Testis (tissue), 5 donors: ENCODE data around the gene PRKAR2B. TPM values are rescaled to one million over a fixed set of nuclear protein-coding genes. Genes with fewer than 3 reads are reported as not detected.
A peak's percentile ranks its signal among the peaks of the same experiment; 100 is the strongest.

Source experiments
- DNase-seq: peaks from one replicate; pipeline ENCODE4 v3.0.0-alpha.2; 2019
- H3K27ac ChIP-seq, 2 donors: fragments of 200-600 bp; sonication (generic); one replicate each; pipeline ENCODE4 v1.5.1; 2019
- H3K27me3 ChIP-seq: fragments of 200-600 bp; sonication (generic); one replicate; pipeline ENCODE4 v1.5.1; 2019
- H3K36me3 ChIP-seq: fragments of 200-600 bp; sonication (generic); one replicate; pipeline ENCODE4 v1.5.1; 2017; ENCODE audit warnings: low read depth; ENCODE audit errors: missing control alignments
- H3K4me1 ChIP-seq: fragments of 200-600 bp; sonication (generic); one replicate; pipeline ENCODE4 v1.5.1; 2019
- H3K4me3 ChIP-seq, 2 donors: fragments of 200-600 bp; sonication (generic); one replicate each; pipeline ENCODE4 v1.5.1; 2017 to 2019
- H3K9me3 ChIP-seq: fragments of 200-600 bp; sonication (generic); one replicate; pipeline ENCODE4 v1.5.1; 2017
- POLR2A ChIP-seq: fragments of 450-650 bp; IDR thresholded peaks from one replicate; pipeline ENCODE4 v1.6.1; 2017; ENCODE audit warnings: antibody characterized with exemption, mild to moderate bottlenecking, moderate library complexity
- WGBS, 2 donors: methylation state at CpG; one replicate each; pipeline ENCODE4 v1.1.5; 2018; 5-methylcytosine and 5-hydroxymethylcytosine counted together
- intact Hi-C: fragments of 100-400 bp; cut with DNase I; formaldehyde crosslinking; loops from one replicate; pipeline ENCODE4 v1.15.1; 2023; ENCODE audit warnings: low total_unique reads
- long read RNA-seq, 2 donors: transcript quantifications; one replicate each; lab custom pipeline, GENCODE V29; 2026
- polyA plus RNA-seq: library from polyadenylated mRNA; stranded (reverse); fragments of 350-450 nt; fragmentation: Illumina TruSeq; extraction: RNeasy Lipid Tissue Mini Kit (QIAGEN cat#74804); gene quantifications from one replicate; pipeline ENCODE4 v1.2.3, GENCODE V29; 2014; ENCODE audit warnings: low read depth, low replicate concordance; ENCODE audit not compliant: insufficient read depth
- total RNA-seq, 2 donors: library from RNA; depleted of rRNA; stranded (reverse); fragments of >200 nt; gene quantifications; one replicate each; pipeline ENCODE4 v1.2.3, GENCODE V29; 2016
- TF ChIP-seq, protein P1 (sequence below), 3 experiments: fragments of 450-650 bp in 2 of 3; fragments of 200-600 bp in 1 of 3; sonication (generic) in 1 of 3; IDR thresholded peaks; one replicate each; pipeline ENCODE4 v1.5.1; 2016 to 2019; ENCODE audit warnings: antibody characterized with exemption in 3 of 3, mild to moderate bottlenecking in 2 of 3, moderate library complexity in 1 of 3

The PRKAR2B gene
- total RNA-seq (10 to 100 TPM; 66.3 to 81.8 TPM), polyA plus RNA-seq (51.7 TPM)
- long read RNA-seq, donor 1, transcript PRKAR2B-201 (11 exons, 3,745 nt): major isoform, 43 of 99 reads
- long read RNA-seq, donor 1, partial matches to known transcripts: 47 of 99 reads
- long read RNA-seq, donor 1, other reads (novel, unspliced or antisense): 9 of 99 reads
- long read RNA-seq, donor 2, transcript PRKAR2B-201 (11 exons, 3,745 nt): major isoform, 49 of 71 reads
- long read RNA-seq, donor 2, partial matches to known transcripts: 22 of 71 reads
- long read RNA-seq, donor 2, other reads (novel, unspliced or antisense): 0 of 71 reads

DNA sequence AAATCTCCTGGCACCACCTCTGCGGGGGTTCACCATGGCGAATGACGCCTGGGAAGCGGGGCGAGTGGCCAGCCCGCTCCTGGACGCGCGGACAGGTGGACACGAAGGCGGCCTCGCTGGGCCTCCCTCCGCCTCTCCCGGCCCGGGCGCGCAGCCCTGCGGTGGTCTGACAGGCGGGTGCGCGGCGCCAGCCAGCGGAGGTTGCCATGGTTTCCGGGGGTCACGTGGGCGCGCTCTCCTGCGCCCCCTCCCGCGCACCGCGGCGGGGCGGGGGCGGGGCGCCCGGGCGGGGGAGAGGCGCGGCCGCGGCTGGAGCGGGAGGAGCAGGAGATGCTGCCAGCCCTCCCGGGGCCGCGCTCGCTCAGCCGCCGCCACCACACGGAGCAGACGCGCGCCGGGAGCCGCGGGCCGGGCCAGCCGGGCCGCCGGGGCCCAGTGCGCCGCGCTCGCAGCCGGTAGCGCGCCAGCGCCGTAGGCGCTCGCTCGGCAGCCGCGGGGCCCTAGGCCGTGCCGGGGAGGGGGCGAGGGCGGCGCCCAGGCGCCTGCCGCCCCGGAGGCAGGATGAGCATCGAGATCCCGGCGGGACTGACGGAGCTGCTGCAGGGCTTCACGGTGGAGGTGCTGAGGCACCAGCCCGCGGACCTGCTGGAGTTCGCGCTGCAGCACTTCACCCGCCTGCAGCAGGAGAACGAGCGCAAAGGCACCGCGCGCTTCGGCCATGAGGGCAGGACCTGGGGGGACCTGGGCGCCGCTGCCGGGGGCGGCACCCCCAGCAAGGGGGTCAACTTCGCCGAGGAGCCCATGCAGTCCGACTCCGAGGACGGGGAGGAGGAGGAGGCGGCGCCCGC lies at the start of gene PRKAR2B:
PRKAR2B (plus strand) TSS at position 359 of the 848 bp plus-strand sequence; CDS start at position 562, 203 bp downstream.
- WGBS, 2 donors: 0 to 1% methylated on average over 7 to 21 of the region's 110 CpGs
- no peaks in the 10 kb centered on the region for H3K9me3 ChIP-seq
- intact Hi-C loops: no loop called here
- DNase-seq: peak; percentile 91
- no peaks in the 10 kb centered on the region for H3K36me3 ChIP-seq
- H3K27me3 ChIP-seq: no peaks in the 10 kb centered on the region
- peak within 1 kb of the TSS; percentile 86 to 92 for H3K27ac ChIP-seq
- H3K4me1 ChIP-seq: peaks cover 22% of the 10 kb centered on the region
- H3K4me3 ChIP-seq: peak within 1 kb of the TSS; percentile 83 to 91
- TF ChIP-seq POLR2A: no peak
- TF ChIP-seq, protein P1, sequence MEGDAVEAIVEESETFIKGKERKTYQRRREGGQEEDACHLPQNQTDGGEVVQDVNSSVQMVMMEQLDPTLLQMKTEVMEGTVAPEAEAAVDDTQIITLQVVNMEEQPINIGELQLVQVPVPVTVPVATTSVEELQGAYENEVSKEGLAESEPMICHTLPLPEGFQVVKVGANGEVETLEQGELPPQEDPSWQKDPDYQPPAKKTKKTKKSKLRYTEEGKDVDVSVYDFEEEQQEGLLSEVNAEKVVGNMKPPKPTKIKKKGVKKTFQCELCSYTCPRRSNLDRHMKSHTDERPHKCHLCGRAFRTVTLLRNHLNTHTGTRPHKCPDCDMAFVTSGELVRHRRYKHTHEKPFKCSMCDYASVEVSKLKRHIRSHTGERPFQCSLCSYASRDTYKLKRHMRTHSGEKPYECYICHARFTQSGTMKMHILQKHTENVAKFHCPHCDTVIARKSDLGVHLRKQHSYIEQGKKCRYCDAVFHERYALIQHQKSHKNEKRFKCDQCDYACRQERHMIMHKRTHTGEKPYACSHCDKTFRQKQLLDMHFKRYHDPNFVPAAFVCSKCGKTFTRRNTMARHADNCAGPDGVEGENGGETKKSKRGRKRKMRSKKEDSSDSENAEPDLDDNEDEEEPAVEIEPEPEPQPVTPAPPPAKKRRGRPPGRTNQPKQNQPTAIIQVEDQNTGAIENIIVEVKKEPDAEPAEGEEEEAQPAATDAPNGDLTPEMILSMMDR (IDR thresholded peaks at IDR 0.05): peak in 1 of 3 experiments; percentile 26

DNA sequence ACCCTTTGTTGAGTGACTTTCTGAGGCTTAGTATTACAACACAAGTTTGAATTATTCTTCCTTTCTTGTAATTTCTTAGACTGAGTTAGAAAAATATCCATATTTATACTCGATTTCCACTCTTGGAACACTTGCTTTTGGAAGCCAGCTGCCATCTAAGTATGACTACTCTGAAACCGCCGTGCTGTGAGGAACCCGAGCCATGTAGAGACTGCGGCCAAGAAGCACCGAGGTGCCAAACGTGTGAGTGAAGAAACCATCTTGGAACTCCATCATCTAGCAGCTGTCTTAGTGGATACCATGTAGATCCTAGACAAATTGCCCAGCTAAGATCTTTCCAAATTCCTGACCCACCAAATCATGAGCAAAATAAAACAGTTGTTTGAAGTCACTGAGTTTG lies 49.7 kb upstream of the PRKAR2B start:
- H3K4me3 ChIP-seq: no peak overlapping the region
- no peaks in the 10 kb centered on the region for H3K36me3 ChIP-seq
- no peak for DNase-seq
- TF ChIP-seq, protein P1 (IDR thresholded peaks at IDR 0.05): no peak
- H3K9me3 ChIP-seq: no peaks in the 10 kb centered on the region
- H3K27me3 ChIP-seq: no peaks in the 10 kb centered on the region
- WGBS, 2 donors: 76 to 87% methylated on average over 7 of the region's 7 CpGs
- intact Hi-C loops: no loop called here
- peaks cover 7% of the 10 kb centered on the region for H3K4me1 ChIP-seq
- H3K27ac ChIP-seq: no peak overlapping the region

DNA sequence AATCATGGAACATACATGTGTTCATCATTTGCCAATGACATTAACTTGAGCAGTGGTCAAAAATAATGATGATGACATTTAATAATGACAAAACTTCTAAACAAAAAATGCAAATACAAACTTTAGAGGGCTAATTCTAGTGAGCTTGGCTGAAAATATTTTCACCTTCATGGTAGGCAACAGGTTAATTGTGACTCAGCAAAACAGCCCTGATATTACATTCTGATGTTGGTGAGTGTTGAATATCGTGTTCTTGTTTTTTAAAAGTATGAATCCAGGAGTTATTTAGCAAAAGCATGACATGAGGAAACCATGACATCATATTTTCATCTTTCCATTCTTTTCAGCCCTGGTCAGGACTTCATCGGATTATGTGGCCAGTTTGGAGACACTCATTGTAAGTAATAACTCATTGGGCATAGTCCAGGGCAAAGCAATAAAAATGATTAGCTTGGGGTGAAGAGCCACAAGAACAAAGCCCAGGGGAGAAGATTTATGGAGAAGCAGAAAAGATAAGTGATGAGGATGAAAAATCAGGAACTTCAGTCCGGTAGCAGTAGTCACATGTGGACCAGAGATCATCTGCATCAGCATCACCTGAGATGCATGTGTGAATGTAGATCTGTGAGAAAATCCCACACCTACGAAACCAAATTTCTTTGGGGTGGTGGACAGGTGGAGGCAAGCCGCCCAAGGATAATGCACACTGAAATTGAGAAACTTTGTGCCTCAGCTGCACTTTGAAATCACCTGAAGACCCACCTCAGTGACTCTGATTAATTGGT lies 46.8 kb upstream of the PRKAR2B start:
- Histone ChIP-seq H3K4me1 (no peaks in the 10 kb centered on the region), H3K36me3 (no peaks in the 10 kb centered on the region), H3K27me3 (no peaks in the 10 kb centered on the region), H3K4me3 (no peak overlapping the region), H3K9me3 (no peaks in the 10 kb centered on the region), H3K27ac (no peak overlapping the region)
- intact Hi-C loops: no loop called here
- TF ChIP-seq POLR2A: no peak
- TF ChIP-seq, protein P1 (IDR thresholded peaks at IDR 0.05): no peak
- DNase-seq: no peak
- 71 to 72% methylated on average over 5 of the region's 5 CpGs for WGBS, 2 donors

DNA sequence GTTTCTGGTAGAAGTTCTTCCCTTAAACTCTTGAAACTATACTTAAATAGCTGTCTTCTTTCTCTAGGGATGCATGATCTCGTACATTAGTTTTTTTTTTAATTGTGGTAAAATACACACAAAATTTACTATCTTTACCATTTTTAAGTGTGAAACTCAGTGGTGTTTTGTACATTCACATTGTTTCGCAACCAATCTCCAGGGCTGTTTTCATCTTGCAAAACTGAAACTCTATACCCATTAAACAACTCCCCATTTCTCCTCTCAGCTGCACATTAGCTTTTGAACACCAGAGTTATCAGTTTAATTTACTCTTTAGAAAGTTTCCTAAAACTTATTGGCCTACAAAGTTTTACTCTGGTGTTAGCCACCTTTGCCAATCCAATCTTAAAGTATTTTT lies 45.5 kb upstream of the PRKAR2B start:
- no peaks in the 10 kb centered on the region for H3K36me3 ChIP-seq
- WGBS, 2 donors: 86 to 93% methylated on average over 2 of the region's 2 CpGs
- no peaks in the 10 kb centered on the region for H3K27me3 ChIP-seq
- H3K4me1 ChIP-seq: no peaks in the 10 kb centered on the region
- DNase-seq: no peak
- TF ChIP-seq, protein P1 (IDR thresholded peaks at IDR 0.05): no peak
- TF ChIP-seq POLR2A: no peak
- intact Hi-C loops: no loop called here
- no peak overlapping the region for H3K4me3 ChIP-seq
- H3K27ac ChIP-seq: no peak overlapping the region
- no peaks in the 10 kb centered on the region for H3K9me3 ChIP-seq
